GM21390 (cell line): ENCODE measurements around the gene SMYD1.
A peak's percentile ranks its signal among the peaks of the same experiment; 100 is the strongest.

Experiments used
- ATAC-seq: cut with Tn5 transposase; IDR thresholded peaks from one replicate; pipeline ENCODE4 v1.9.1; 2021; ENCODE audit not compliant: unreplicated experiment

Gene SMYD1

DNA sequence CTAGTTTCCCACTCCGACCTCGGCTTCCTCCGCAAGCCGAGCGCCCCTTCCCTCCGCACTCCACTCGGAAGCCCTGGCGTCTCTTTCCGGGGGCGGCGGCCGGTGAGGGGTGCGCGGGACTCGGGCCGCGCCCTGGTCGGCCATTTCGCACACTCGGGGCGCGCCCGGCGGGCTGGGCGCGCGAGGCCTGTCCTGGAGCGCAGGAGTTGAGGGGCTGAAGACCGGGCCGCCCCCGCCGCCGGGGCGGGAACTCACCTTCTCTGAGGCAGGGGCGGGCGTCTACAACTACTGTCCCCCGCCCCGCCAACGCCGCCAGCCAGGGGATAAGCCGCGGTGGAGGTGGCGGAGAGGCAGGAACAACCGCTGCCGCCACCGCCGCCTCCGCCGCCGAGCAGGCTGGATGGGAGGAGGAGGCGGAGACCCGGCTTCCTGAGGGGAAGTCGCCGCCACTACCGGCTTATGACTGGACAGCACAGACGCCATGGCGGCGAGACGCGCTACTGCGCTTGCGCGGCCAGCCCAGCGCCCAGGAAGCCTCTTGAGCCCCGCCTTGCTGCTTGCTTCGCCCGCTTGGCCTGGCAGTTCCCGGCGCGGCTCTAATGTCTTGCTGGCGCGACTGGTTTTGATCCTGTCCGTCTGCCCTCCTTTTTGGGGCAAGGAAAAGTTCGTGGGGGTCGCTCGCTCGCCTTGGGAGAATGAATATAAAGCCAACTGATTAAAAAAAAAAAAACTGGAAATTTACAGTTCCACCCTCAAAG is 12.1 kb upstream of the SMYD1 start, which contains the start of gene KRCC1:
Gene KRCC1 (minus strand): TSS at position 413 of the 758 bp plus-strand sequence. CDS start 27,220 bp downstream, outside the sequence.
- ATAC-seq = peak; percentile 93

DNA sequence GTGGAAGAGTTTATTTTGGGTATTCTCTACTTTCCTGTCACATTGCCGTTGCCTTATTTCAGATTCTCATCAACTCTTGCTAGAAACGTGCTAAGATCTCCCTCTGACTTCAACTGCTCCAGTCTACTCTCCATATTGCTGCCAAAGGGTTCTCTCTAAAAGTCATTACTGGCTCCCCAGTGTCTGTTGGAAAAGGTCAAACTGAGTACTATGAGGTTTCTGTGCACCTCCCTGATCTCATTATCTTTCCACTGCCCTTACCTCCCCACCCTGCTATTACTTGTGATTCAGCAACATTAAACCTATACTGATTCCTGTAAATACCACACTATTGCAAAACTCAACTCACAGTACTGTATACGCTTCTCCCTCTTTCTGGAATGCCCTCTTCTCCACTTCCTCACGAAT is 10.2 kb upstream of the SMYD1 start:
- ATAC-seq = no peak

DNA sequence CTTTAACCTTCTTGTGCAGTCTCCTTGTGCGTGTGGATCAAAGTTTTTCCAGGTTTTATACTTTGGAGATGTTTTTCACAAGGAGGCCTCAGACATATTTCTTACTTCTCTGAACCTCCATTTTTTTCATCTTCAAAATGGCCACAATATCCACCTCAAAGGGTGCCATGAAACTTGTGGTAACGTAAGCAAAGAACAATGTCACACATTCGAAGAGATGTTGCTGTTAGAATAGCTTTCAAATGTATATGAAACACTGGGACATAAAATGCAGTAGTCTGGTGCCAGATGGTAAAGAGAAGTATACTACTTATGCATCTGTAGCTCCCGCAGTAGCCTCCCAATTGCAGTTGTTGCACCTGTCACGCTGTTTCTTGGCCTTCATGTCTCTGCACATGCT is 9.4 kb upstream of the SMYD1 start:
- no peak for ATAC-seq

DNA sequence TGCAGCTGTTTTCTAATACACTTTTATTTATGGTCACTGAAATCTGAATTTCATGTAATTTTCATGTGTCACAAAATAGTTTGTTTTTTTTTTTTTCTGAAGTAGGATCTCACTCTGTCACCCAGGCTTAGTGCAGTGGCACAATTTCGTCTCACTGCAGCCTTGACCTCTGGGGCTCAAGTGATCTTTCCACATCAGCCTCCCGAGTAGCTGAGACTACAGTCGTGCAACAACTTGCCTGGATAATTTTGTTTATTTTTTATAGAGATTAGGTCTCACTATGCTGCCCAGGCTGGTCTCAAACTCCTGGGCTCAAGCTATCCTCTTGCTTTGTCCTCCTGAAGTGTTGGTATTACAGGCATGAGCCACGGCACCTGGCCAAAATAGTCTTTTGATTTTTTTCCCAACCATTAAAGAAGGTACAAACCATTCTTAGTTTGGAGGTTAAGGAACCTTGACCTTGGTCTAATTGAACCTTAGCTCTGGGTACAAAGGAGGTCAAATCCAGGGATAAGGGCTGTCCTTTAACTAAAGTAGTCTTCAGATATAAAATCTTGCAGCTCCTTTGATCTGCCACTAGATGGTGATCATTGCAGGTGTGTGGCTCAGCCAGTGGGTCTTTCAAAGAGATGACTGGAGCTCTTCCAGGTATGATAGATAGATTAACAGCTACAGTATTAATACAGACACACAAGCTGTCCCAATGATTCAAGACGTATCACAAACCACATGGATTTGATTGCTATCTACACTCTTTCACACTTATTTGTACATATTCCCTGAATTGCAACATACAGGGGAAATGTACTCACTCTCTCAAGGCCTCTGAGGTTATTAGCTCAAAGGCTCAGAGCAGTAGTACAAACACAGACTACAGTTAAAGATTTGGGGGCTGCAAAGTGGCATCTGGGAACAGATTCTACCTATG is 7.4 kb upstream of the SMYD1 start:
- no peak for ATAC-seq

DNA sequence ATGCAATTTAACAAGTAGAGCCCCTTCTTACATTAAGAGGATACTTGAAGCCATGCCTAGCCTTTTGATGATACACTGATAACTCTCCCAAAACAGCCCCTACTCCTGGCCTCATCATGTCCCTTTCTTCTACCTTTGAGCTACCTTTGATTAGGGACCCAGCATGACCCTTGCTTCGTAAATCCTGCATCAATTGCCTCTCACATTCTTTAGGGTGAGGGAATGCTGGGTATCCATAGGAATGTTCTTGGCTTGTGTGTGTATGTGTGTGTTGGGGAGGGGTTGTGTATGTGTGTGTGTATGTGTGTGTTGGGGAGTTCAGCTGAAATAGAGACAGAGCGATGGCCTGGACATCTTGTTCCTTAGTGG is 6.7 kb upstream of the SMYD1 start:
- ATAC-seq = no peak

DNA sequence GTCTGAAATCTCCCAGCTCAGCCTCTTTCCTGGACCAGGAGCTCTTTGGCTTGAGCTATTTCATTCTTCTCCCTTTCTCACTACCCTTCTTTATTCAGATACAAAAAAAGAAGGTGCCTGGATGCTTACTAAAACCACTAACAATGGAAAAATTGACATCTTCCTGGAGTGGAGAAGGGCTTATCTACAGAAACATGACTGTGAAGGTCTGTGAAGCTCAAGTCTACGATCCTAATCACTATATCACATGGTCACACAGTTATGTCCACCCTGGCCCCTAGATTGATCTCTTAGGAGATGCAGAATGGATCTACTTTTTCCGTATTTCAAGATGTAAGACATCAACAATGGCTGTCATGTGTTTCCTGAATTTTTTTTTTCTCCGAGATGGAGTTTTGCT is 6.3 kb upstream of the SMYD1 start:
- ATAC-seq = no peak

DNA sequence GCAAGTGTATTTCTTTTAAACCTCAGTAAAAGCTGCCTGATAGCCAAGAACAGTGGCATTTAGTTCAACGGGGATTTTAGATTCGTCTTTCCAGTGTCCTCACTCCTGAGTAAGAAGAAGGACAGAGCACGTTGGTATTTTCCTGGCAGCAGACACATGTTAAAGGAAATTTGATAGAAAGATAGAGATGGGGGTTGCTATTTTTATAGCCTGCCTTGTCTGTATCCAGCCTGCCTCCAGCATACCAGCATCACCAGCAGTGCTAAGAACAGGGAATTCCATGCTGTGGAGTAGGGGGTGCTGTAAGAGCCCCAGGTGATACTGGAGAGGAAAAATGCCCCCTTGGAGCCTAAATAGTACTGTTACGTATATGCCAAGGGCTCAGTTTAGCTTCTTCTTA is 1.1 kb upstream of the SMYD1 start:
- no peak for ATAC-seq

DNA sequence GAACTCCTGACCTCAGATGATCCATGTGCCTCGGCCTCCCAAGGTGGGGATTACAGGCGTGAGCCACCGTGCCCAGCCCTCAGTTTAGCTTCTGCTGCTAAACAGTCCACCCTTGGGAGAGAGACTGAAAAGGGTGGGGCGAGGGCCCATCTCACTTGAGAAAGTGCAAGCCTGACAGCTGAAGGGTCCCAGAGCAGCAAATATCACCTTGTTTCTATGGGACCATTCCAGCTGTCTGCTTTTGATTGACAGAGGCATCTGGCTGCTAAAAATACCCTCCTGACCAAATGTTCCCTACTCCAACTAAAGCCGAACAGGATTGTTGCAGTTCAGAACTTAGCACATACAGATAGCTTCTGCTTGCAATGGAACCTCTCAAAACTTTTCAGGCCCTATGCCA is 436 bp upstream of the SMYD1 start:
- no peak for ATAC-seq

DNA sequence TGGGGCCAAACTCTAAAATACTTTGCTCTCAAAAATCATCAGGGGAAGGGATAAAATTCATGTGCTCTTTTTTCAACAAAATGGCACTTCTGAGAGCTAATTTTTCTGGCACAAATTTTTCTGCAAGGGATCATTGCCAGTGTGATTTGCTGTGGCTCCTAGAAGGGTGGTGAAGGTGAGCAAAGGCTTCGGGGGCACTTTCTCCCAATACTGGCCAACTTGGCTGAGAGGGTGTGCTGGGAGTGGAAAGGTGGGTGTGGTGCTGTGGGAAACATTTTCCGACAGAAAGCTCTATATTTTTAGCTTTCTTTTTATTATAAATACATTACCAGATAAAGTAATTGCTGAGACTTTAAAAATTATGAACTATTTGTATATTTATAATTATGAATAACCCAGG is 419 bp downstream of the SMYD1 start:
- no peak for ATAC-seq

DNA sequence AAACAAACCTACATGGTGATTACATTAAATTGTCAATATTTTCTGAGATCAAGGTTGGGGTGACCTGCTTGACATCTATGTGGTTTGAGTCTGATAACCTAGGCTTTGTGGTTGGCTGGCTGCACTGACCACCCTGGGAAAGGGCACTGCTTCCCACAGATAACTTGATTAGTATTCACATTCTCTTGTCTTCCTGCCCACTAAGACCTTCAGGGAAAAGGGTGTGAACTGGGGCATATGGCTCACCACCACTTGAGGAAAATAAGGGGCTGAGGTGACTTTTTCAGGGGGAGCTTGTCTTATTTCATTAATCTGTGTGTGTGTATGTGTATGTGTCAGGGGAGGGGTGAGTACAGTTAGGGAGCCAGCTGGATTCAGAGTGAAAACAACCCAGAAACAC is 1.5 kb downstream of the SMYD1 start:
- ATAC-seq = no peak

DNA sequence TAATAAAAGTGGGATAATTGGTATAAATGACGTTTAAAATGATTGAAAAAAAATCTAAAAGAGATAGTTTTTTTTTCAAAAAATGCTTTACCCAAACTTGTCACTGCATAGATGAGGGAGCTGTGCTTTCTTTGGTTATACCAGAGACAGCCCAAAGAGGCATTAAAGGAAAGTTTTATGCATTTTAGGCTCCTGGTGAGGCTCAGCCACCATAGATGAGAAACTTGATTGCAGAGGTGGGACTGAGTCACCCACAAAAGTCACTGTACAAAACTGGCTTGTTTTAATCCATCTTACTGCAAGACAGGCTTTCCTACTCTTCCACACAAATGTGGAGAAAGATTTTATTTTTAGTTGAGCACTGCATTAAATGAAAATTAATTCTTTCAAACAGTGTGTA is 2.4 kb downstream of the SMYD1 start:
- no peak for ATAC-seq

DNA sequence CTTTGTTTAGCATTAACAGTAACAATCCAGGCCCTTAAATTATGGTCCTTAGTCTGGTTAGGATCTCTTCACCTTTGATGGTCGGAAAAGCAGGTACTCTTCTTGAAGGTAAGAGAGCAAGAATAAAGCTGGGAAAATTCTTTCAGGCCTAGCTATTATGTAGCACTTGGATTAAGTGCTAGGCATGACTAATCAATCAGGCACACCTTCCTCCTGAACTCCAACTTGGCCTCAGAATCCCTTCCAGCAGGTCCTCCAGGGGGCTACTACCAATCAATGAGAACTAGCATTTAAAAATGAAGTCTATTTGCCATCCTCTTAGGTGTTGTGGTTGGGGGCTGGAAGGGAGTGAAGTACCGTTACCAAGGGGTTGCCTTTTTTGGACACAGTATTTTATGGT is 3.7 kb downstream of the SMYD1 start:
- ATAC-seq = no peak

DNA sequence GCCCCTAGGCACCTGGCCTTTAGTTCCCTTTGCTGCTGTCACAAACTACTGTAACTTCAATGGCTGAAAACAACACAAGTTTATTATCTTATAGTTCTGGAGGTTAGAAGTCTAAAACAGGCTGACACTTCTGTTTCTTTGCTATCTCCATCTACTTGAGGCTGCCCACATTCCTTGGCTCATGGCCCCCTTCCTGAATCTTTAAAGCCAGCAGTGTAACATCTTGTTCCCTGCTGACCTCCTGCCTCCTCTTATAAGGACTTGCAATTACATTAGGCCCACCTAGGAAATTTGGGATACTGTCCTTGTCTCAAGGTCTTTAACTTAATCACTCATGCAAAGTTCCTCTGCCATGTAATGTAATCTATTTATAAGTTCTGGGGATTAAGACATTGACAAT is 6.5 kb downstream of the SMYD1 start:
- ATAC-seq = no peak

DNA sequence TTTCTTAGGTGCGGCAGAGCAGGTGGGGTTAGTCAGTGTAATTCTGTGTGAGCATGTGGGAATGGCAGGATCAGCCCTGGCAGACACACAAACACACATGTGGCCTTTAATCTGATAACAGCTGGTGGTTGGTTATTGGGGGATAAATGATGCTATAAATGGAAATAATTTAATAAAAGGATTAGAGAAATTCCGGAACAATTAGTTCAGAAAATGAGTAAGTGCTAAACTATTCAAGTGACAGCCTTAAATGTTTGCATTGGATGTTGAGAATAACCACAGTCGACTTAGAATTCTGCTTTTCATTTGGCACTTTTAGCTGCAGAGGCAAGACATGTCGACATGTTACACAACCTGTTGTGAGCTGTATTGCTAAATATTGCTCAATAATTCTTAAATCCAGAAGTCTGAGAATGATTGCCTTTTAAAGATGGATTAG is 7.2 kb downstream of the SMYD1 start:
- ATAC-seq = no peak

DNA sequence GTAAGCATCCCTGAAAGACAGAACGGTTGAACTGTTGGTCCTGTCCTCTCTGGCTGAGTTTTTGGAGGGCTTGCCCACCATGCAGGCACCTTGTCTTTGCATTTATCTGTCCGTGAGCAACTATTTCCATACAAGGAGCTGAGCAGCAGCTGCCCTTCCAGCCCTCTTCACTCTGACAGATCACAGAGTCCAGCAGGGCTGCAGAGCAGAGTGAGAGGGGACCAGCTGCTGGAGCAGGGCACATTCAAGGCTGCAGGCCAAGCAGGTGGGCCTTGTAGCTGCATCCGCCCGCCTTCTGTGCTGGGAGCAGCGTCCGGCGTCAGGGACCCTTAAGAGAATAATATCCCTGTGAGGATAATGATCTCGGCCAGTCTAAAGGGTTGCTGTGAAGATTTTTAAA is 9.5 kb downstream of the SMYD1 start:
- no peak for ATAC-seq

DNA sequence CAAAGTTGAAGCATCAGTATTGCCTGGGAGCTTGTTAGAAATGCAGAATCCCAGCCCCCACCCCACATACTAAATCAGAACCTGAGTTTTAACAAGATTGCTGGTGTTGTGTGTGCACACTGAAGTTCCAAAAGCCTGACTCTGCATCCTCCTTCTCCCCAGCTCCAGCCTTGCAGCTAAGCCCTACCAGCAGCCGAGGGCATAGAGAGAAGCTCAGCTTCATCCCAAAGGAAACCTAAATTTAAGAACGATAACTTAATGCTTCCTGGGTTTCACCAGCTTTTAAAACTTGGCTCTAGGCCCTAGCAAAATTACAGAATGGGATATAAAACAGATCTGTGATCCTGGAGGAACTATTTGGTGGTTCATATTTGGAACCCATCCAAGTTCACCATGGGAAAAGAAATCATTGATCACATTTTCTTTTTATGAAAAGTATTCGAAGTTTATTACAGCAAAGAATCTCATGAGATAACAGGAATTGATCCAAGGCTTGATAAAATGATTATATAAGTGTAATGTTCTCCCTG is 11.1 kb downstream of the SMYD1 start:
- ATAC-seq = no peak

DNA sequence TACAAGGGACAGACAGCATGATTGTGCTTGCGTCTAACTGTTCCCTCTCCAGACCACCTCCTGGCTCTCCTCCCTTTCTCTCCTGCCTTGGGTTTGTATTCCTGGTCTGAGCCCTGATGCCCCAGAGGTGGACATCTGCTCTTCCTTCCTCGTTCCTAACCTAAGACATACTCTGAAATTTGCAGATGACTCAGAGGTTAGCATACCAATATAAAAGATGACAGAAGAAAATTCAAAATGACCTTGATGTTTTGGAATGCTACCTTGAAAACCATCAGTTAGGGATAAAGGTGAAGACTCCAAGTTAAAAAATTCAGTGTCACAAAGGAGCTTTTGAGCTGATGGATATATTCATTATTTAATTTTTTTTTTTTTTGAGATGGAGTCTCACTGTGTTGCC is 12.9 kb downstream of the SMYD1 start:
- ATAC-seq = no peak

DNA sequence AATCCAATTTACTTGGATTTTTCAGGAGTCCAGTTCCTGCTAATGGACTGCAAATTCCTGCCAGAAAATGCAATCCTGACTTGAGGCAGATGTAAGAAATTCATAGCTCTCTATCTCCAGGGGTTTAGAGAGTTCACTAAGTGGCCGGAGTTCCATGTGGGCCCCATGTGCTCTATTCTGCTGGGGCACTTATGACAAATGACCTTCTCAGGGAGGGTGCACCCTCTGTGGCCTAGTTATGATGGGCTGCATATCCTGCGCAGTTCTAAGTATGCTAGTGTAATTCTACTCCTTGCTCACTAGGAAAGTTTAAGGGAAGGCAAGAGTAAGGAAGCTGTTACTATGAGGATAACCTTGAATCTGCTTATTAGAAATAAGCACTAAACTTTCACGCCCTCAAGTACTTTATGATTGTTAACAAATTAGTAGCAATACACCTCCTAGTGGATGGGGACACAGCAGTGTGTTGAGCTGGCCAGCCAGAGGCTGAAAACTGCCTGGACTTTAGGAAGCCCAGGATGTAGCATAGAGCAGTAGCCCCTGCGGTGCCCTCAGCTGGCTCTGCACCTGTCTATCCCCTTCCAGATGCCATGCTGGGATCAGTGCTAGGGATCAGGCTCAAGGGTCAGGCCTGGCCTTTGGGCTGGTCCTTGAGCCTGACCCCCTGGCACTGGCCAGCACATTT is 14.4 kb downstream of the SMYD1 start:
- no peak for ATAC-seq

DNA sequence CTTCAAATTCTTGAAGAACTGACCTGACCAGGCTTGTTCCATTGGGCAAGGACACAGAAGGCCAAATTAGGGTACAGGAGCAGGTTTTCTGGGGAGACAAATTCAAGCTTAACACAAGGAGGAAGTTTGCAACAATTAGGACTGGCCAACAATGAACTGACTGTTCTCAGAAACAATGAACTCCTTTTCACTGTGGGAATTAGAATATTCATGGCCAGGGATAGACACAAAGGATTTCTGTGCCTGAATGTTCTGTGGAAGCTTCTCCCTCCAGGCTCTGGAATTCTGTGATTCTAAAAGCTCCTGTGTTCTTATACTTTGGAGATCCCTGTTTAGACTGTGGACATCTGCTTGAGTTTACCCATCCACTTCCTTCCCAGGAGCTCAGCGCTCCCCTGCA is 15.2 kb downstream of the SMYD1 start:
- ATAC-seq = no peak

DNA sequence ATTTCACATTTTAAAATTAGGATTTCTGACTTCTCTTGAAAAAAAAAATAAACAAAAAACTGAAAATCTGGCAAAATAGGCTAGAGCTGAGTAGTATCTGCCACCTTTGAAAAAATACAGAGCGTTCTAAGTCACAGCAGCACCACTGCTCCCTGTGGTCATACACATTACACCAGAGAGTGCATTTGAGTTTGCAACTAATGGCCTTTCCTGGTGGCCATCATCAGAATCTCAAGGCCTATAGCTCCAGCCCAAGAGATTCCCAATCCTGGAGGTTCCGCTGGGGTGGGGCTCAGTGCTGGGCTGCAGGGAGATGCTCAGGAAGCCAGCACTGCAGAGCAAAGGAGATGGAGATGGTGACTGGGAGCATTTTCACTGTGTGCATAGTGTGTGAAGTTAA is 17.5 kb downstream of the SMYD1 start:
- ATAC-seq = no peak

DNA sequence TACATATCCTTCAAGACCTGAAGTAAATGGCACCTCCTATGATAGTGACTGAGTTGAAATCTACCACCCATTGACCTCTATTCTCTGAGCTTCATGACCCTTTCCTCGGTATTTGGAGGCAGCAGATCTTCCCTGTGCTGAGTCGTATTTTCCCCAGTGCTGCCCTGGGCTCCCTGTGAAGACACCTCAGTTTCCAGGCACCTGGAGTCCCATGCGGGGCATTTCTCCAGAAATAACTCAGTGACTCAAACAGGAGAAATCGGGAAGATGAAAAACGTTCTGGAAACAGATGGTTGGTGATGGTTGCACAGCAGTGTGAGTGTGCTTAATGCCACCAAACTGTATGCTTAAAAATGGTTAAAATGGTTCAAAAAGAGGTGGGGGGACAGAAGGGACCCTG is 18.0 kb downstream of the SMYD1 start:
- ATAC-seq = no peak
